ENCODE results near the gene KRT74.

DNA sequence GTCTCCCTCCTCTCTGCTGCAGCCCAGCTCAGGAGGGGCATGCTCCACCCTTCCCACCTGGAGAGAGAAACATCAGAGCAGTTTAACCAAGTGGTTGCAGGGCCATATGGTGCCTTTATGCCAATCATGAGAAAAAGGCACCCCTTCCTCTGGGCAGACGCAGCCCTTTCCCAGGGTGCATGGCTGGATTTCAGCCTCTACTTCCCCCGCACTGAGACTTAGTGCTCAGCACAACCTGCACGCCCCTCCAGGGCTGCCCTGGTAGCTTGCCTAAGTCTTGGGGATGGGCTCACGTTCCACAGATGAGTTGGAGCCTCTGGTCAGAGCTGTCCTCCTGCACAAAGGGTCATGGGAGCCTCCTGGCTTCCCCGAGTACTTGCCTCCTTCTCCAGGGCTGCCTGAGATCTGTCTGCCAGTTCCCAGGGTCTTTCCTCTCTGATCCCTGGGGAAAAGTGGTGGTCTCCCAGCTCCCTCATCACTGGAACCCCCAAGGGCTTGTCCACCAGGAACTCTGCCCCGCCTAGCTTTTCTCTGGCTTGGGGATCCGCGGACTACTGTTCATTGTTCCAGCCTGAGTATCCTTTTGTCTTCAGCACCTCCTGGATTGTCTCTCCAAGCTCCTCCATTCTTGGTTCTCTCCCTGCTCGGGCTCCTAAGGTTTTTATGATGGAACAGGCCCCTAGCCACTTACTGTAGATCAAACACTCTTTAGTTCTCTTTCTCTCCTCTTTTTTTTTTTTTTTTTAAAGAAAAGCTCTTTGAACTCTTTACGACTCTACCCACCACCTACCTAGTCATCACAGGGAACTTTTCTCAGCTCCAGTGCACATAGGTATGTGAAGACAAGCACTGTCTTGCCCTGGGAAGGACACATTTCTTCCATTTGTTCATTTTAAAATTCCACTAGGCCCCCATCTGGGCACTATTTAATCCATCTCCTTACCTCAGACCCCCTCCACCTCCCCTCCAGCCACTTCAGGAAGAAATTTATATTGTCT is 6.1 kb upstream of the KRT74 start:
- TF ChIP-seq, protein P1, sequence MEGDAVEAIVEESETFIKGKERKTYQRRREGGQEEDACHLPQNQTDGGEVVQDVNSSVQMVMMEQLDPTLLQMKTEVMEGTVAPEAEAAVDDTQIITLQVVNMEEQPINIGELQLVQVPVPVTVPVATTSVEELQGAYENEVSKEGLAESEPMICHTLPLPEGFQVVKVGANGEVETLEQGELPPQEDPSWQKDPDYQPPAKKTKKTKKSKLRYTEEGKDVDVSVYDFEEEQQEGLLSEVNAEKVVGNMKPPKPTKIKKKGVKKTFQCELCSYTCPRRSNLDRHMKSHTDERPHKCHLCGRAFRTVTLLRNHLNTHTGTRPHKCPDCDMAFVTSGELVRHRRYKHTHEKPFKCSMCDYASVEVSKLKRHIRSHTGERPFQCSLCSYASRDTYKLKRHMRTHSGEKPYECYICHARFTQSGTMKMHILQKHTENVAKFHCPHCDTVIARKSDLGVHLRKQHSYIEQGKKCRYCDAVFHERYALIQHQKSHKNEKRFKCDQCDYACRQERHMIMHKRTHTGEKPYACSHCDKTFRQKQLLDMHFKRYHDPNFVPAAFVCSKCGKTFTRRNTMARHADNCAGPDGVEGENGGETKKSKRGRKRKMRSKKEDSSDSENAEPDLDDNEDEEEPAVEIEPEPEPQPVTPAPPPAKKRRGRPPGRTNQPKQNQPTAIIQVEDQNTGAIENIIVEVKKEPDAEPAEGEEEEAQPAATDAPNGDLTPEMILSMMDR (IDR thresholded peaks at IDR 0.05 in 2 of 3, conservative IDR thresholded peaks at IDR 0.05 in 1 of 3; ENCODE audit: insufficient read depth in 2 of 3, low read depth in 1 of 3, low read length in 3 of 3): no peak
- TF ChIP-seq RAD21 (CRISPR knock-in tag; conservative IDR thresholded peaks at IDR 0.05 in 1 of 2, IDR thresholded peaks at IDR 0.05 in 1 of 2) (no peak), POLR2A (conservative IDR thresholded peaks at IDR 0.05) (no peak), ZSCAN29 (IDR thresholded peaks at IDR 0.05) (no peak), THRAP3 (IDR thresholded peaks at IDR 0.05; ENCODE audit: borderline replicate concordance) (no peak)
- TF ChIP-seq, protein P2, sequence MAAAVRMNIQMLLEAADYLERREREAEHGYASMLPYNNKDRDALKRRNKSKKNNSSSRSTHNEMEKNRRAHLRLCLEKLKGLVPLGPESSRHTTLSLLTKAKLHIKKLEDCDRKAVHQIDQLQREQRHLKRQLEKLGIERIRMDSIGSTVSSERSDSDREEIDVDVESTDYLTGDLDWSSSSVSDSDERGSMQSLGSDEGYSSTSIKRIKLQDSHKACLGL (CRISPR knock-in tag; IDR thresholded peaks at IDR 0.05; ENCODE audit: borderline replicate concordance, poor library complexity, severe bottlenecking): no peak
